OCI-LY7 (cell line): Measurements from ENCODE around the gene BICDL1. TPM values are rescaled to one million over a fixed set of nuclear protein-coding genes. Genes with fewer than 3 reads are reported as not detected.

Experiments used
- BruUV-seq: library from RNA; stranded (reverse); fragments of 400-500 nt; replicated peaks from 2 replicates; lab custom pipeline; 2021; lab: Mats Ljungman, UMichigan
- CTCF ChIA-PET: fragments of 300-600 bp; sonication (Branson Sonifier 250); formaldehyde crosslinking; loops from one replicate; lab custom pipeline; 2022; ENCODE audit warnings: antibody characterized with exemption; ENCODE audit not compliant: unreplicated experiment; lab: Charles Lee
- POLR2A ChIA-PET: fragments of 300-600 bp; sonication (Branson Sonifier 250); formaldehyde crosslinking; loops from one replicate; lab custom pipeline; 2022; ENCODE audit warnings: antibody characterized with exemption; lab: Charles Lee
- DNase-seq: peaks from one replicate; pipeline ENCODE4 v3.0.0-alpha.2; 2015; ENCODE audit warnings: low spot score
- H2AFZ ChIP-seq: fragments of 200-600 bp; sonication (generic), shearing (Covaris generic); 2 replicates; pipeline ENCODE4 v1.6.1; 2014; ENCODE audit warnings: mild to moderate bottlenecking, antibody characterized with exemption, low read length, moderate library complexity
- H3K27ac ChIP-seq: fragments of 200-600 bp; sonication (generic); 2 replicates; pipeline ENCODE4 v1.5.1; 2014; ENCODE audit warnings: mixed run types, low read depth, mild to moderate bottlenecking, moderate library complexity, low read length, inconsistent platforms; ENCODE audit not compliant: poor library complexity, severe bottlenecking
- H3K36me3 ChIP-seq: fragments of 200-600 bp; sonication (generic); 2 replicates; pipeline ENCODE4 v1.6.1; 2014; ENCODE audit warnings: mild to moderate bottlenecking, antibody characterized with exemption, low read length, moderate library complexity, mixed read lengths; ENCODE audit not compliant: insufficient read depth
- H3K4me1 ChIP-seq: fragments of 200-600 bp; sonication (generic); 2 replicates; pipeline ENCODE4 v1.5.1; 2014; ENCODE audit warnings: mild to moderate bottlenecking, low read length; ENCODE audit not compliant: insufficient read depth, poor library complexity, severe bottlenecking
- H3K4me2 ChIP-seq: fragments of 200-600 bp; sonication (generic); 2 replicates; pipeline ENCODE4 v1.6.1; 2014; ENCODE audit warnings: mild to moderate bottlenecking, low read length
- H3K4me3 ChIP-seq: fragments of 200-600 bp; sonication (generic); 2 replicates; pipeline ENCODE4 v1.5.1; 2014; ENCODE audit warnings: mild to moderate bottlenecking, low read depth, low read length; ENCODE audit not compliant: poor library complexity, severe bottlenecking
- H3K79me2 ChIP-seq: fragments of 200-600 bp; sonication (generic); 2 replicates; pipeline ENCODE4 v1.6.1; 2016; ENCODE audit warnings: low read depth, mild to moderate bottlenecking, low read length, moderate library complexity, mixed read lengths; ENCODE audit not compliant: insufficient read depth
- H3K9me2 ChIP-seq: fragments of 200-600 bp; sonication (generic); 2 replicates; pipeline ENCODE4 v1.6.1; 2016; ENCODE audit warnings: mild to moderate bottlenecking, low read length, mixed read lengths; ENCODE audit not compliant: insufficient read depth
- H3K9me3 ChIP-seq: fragments of 200-600 bp; sonication (generic); 2 replicates; pipeline ENCODE4 v1.6.1; 2014; ENCODE audit warnings: mild to moderate bottlenecking, mixed run types, low read length, mixed read lengths
- H4K20me1 ChIP-seq: fragments of 200-600 bp; sonication (generic); 2 replicates; pipeline ENCODE4 v1.6.1; 2014; ENCODE audit warnings: mild to moderate bottlenecking, antibody characterized with exemption, low read length, moderate library complexity, mixed read lengths; ENCODE audit not compliant: insufficient read depth
- EZH2phosphoT487 ChIP-seq: fragments of 200-600 bp; sonication (generic); IDR thresholded peaks from 2 replicates; pipeline ENCODE4 v1.6.1; 2018; ENCODE audit warnings: low read depth, borderline replicate concordance, mild to moderate bottlenecking, mixed run types, antibody characterized with exemption, low read length, moderate library complexity, mixed read lengths
- intact Hi-C: fragments of 100-400 bp; cut with micrococcal nuclease; formaldehyde crosslinking; loops from one replicate; pipeline ENCODE4 v1.10.0; 2022; ENCODE audit not compliant: unreplicated experiment
- total RNA-seq, 2 experiments: library from RNA; depleted of rRNA in 1 of 2; stranded (reverse); fragments of >200 nt in 1 of 2; shearing (Covaris generic) in 1 of 2; gene quantifications; 2 replicates each; pipeline ENCODE4 v1.2.3, GENCODE V29; 2014 to 2022
- TF ChIP-seq, protein P1 (sequence below): fragments of 200-600 bp; sonication (generic); conservative IDR thresholded peaks from 2 replicates; pipeline ENCODE4 v1.5.1; 2014; ENCODE audit warnings: mild to moderate bottlenecking, antibody characterized with exemption, low read length, moderate library complexity, mixed read lengths

BICDL1 gene
- total RNA-seq, 2 experiments from 2014 or later: 6.5 to 22.6 TPM

DNA sequence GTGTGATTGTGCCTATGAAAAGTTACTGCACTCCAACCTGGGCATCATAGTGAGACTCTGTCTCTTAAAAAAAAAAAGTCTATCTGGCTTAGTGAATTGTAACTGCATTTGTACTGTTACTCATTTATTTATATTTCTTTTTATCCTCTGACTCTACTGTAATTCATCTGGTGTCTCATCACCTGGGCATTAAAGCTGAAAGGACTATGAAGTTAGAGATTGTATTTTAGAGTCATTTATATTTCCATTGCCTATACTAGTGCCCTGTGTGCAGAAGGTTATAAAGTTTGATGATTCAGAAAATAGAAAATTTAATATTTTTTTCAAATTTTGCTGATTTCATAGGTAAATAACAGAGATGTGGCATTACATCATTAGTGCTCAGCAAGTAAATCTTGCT, 30.2 kb downstream of the BICDL1 start:
- H3K9me2 ChIP-seq: no peaks in the 10 kb centered on the region
- H3K4me1 ChIP-seq: no peaks in the 10 kb centered on the region
- peaks cover 6% of the 10 kb centered on the region; the same call in 1 of the 2 replicates for H3K36me3 ChIP-seq
- H2AFZ ChIP-seq: no peak overlapping the region
- ChIA-PET POLR2A (interaction anchor here (0.6 kb wide), 1 partner anchor 20 kb away, joined by 5 read pairs; no protein-coding TSS in a partner anchor), CTCF (no interaction called here)
- TF ChIP-seq, protein P1, sequence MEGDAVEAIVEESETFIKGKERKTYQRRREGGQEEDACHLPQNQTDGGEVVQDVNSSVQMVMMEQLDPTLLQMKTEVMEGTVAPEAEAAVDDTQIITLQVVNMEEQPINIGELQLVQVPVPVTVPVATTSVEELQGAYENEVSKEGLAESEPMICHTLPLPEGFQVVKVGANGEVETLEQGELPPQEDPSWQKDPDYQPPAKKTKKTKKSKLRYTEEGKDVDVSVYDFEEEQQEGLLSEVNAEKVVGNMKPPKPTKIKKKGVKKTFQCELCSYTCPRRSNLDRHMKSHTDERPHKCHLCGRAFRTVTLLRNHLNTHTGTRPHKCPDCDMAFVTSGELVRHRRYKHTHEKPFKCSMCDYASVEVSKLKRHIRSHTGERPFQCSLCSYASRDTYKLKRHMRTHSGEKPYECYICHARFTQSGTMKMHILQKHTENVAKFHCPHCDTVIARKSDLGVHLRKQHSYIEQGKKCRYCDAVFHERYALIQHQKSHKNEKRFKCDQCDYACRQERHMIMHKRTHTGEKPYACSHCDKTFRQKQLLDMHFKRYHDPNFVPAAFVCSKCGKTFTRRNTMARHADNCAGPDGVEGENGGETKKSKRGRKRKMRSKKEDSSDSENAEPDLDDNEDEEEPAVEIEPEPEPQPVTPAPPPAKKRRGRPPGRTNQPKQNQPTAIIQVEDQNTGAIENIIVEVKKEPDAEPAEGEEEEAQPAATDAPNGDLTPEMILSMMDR: no peak
- intact Hi-C loops: no loop called here
- H4K20me1 ChIP-seq: no peaks in the 10 kb centered on the region
- H3K4me2 ChIP-seq: no peak overlapping the region
- no peaks in the 10 kb centered on the region for H3K9me3 ChIP-seq
- DNase-seq: no peak
- H3K27ac ChIP-seq: no peak overlapping the region
- H3K79me2 ChIP-seq: no peaks in the 10 kb centered on the region
- no TSS peak for BruUV-seq
- H3K4me3 ChIP-seq: no peak overlapping the region

DNA sequence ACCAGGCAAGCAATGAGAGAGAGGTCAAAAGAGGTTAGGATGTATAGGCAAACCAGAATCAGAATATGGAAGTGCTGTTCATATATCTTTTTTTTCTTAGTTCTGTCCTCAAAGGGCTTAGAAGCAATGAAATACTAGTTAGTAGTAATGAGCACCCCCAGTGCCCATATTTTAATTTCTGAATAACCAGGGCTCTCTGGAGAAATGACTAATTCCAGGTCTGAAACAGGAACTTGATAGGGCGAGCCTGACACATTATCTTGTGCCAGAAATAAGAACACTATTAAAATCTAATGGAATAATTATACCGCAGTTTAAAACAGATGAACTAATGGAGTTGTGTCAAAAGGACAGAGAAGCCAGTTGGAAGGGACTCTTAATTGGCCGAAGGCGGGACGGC, 30.9 kb downstream of the BICDL1 start:
- Histone ChIP-seq H3K4me2 (no peak overlapping the region), H3K36me3 (peaks cover 6% of the 10 kb centered on the region; the same call in 1 of the 2 replicates), H2AFZ (no peak overlapping the region), H3K27ac (no peak overlapping the region), H3K79me2 (no peaks in the 10 kb centered on the region), H3K4me3 (no peak overlapping the region), H3K4me1 (no peaks in the 10 kb centered on the region), H4K20me1 (no peaks in the 10 kb centered on the region), H3K9me3 (no peaks in the 10 kb centered on the region), H3K9me2 (no peaks in the 10 kb centered on the region)
- ChIA-PET CTCF (no interaction called here), POLR2A (no interaction called here)
- DNase-seq: no peak
- TF ChIP-seq, protein P1: no peak
- TF ChIP-seq EZH2phosphoT487: no peak
- intact Hi-C loops: no loop called here
- no TSS peak for BruUV-seq

DNA sequence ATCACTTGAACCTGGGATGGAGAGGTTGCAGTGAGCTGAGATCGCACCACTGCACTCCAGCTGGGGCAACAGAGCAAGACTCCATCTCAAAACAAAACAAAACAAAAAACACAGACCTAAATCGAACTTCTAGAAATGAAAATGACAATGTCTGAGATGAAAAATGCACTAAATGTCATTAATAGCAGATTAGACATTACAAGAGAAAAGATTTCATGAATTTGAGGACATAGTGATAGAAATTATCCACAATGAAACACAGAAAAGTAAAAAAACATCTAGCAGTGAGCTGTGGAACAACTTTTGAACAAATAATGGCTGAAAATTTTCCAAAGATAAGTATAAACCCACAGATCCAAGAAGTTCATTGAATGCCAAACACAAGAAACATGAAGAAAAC, 35.2 kb downstream of the BICDL1 start:
- Histone ChIP-seq H3K4me2 (no peak overlapping the region), H3K4me1 (no peaks in the 10 kb centered on the region), H3K4me3 (no peak overlapping the region), H3K9me2 (no peaks in the 10 kb centered on the region), H3K36me3 (peaks cover 5% of the 10 kb centered on the region; the same call in 1 of the 2 replicates), H4K20me1 (no peaks in the 10 kb centered on the region), H3K27ac (no peak overlapping the region), H3K79me2 (no peaks in the 10 kb centered on the region), H3K9me3 (no peaks in the 10 kb centered on the region), H2AFZ (no peak overlapping the region)
- intact Hi-C loops: no loop called here
- no peak for DNase-seq
- ChIA-PET POLR2A (no interaction called here), CTCF (no interaction called here)
- no TSS peak for BruUV-seq
- TF ChIP-seq, protein P1: no peak
- no peak for TF ChIP-seq EZH2phosphoT487
